ENCODE results near the gene LRRC26. TPM values are rescaled to one million over a fixed set of nuclear protein-coding genes. Genes with fewer than 3 reads are reported as not detected.

LRRC26 gene
- total RNA-seq, 1 donor from 2014 or later = not detected

DNA sequence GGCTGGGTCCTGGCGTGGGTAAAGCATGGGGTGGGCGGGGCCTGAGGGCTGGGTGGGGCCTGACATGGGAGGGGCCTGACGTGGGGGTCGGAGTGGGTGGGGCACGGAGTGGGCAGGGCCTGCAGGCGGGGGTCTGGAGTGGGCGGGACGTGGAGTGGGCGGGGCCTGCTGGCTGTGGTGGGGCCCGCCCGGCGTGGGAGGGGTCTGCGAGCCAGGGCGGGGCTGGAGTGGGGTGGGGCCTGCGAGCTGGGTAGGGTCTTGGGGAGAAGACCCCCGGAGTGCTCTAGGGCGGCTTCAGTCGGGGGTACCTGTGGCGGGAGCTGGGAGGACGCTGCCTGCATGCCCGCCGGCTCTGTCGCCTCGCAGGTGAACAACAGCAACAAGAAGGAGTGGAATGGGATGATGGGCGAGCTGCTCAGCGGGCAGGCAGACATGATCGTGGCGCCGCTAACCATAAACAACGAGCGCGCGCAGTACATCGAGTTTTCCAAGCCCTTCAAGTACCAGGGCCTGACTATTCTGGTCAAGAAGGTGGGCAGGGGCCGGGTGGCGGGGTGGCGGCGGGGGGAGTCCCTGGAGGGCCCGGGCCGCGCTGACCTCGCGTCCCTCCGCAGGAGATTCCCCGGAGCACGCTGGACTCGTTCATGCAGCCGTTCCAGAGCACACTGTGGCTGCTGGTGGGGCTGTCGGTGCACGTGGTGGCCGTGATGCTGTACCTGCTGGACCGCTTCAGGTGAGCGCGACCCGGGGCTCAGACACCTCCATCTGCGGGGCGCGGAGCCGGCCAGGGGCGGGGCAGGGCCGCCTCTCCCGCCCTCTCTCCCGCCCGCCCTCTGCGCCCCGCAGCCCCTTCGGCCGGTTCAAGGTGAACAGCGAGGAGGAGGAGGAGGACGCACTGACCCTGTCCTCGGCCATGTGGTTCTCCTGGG lies 8.0 kb downstream of the LRRC26 start:
- H3K4me1 ChIP-seq = peaks cover 25% of the 10 kb centered on the region
- no peaks in the 10 kb centered on the region for H3K36me3 ChIP-seq
- ATAC-seq = no peak
- peaks cover 97% of the 10 kb centered on the region for H3K27me3 ChIP-seq
- H3K9me3 ChIP-seq = no peaks in the 10 kb centered on the region
- no peak overlapping the region for H3K4me3 ChIP-seq
- H3K27ac ChIP-seq = no peak overlapping the region
- DNase-seq = no peak
- TF ChIP-seq, protein P1, sequence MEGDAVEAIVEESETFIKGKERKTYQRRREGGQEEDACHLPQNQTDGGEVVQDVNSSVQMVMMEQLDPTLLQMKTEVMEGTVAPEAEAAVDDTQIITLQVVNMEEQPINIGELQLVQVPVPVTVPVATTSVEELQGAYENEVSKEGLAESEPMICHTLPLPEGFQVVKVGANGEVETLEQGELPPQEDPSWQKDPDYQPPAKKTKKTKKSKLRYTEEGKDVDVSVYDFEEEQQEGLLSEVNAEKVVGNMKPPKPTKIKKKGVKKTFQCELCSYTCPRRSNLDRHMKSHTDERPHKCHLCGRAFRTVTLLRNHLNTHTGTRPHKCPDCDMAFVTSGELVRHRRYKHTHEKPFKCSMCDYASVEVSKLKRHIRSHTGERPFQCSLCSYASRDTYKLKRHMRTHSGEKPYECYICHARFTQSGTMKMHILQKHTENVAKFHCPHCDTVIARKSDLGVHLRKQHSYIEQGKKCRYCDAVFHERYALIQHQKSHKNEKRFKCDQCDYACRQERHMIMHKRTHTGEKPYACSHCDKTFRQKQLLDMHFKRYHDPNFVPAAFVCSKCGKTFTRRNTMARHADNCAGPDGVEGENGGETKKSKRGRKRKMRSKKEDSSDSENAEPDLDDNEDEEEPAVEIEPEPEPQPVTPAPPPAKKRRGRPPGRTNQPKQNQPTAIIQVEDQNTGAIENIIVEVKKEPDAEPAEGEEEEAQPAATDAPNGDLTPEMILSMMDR (IDR thresholded peaks at IDR 0.05) = no peak
- intact Hi-C loops (cut with DNase I) = no loop called here

DNA sequence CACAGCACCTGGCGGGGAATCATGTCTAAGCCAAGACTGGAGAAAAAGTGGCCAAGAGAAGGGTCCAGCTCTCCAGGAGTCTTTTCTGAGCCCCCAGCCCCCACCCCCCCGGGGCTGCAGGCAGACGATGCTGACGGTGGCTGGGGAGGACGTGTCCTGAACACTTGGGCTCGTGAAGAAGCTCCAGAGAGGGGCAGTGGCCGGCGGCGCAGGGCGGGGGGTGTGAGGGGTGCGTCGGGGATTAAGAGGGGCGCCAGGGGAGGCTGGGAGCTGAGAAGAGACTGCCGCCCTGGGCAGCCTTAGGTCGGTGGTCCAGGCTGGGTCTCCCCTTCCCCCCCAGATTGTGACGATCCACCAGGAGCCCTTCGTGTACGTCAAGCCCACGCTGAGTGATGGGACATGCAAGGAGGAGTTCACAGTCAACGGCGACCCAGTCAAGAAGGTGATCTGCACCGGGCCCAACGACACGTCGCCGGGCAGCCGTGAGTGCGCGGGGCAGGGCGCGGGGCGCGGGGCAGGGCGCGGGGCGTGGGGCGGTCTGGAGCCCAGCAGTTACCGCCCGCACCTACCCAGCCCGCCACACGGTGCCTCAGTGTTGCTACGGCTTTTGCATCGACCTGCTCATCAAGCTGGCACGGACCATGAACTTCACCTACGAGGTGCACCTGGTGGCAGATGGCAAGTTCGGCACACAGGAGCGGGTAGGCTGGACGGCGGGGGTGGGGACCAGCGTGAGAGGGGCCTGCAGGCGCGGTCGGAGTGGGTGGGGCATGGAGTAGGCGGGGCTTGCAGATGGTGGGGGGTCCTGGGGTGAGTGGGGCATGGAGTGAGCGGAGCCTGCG lies 8.9 kb downstream of the LRRC26 start:
- DNase-seq (no peak), ATAC-seq (no peak)
- Histone ChIP-seq H3K36me3 (no peaks in the 10 kb centered on the region), H3K4me1 (peaks cover 25% of the 10 kb centered on the region), H3K9me3 (no peaks in the 10 kb centered on the region), H3K27ac (no peak overlapping the region), H3K27me3 (peaks cover 97% of the 10 kb centered on the region), H3K4me3 (no peak overlapping the region)
- intact Hi-C loops (cut with DNase I) = no loop called here
- TF ChIP-seq, protein P1 (IDR thresholded peaks at IDR 0.05) = no peak

DNA sequence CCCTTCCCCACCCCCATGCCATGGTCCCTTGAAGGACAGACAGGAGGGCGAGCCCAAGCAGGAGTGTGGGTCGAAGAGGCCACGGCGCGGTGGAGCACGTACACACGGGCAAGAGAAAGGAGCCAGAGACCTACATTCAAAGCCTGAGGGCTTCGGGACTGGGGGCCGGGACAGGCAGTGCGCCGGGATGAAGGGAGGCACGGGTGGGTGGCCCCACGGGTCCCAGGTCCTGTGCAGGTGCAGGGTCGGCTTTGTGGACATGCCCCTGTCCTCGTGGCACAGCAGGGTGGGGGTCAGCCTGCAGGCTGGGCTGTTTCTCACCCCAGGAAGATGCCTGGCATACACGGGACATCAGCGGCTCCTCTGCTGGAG lies 9.8 kb downstream of the LRRC26 start:
- no peak for ATAC-seq
- no peak for DNase-seq
- TF ChIP-seq, protein P1 (IDR thresholded peaks at IDR 0.05) = no peak
- no peaks in the 10 kb centered on the region for H3K9me3 ChIP-seq
- peaks cover 97% of the 10 kb centered on the region for H3K27me3 ChIP-seq
- H3K36me3 ChIP-seq = no peaks in the 10 kb centered on the region
- intact Hi-C loops (cut with DNase I) = no loop called here
- no peak overlapping the region for H3K4me3 ChIP-seq
- no peak overlapping the region for H3K27ac ChIP-seq
- H3K4me1 ChIP-seq = peaks cover 25% of the 10 kb centered on the region

GRCh38 chr9:137159105-137160053 lies 10.5 kb downstream of the LRRC26 start:
- no peaks in the 10 kb centered on the region for H3K36me3 ChIP-seq
- H3K4me1 ChIP-seq = peaks cover 25% of the 10 kb centered on the region
- intact Hi-C loops (cut with DNase I) = no loop called here
- ATAC-seq = no peak
- H3K9me3 ChIP-seq = no peaks in the 10 kb centered on the region
- no peak overlapping the region for H3K4me3 ChIP-seq
- no peak overlapping the region for H3K27ac ChIP-seq
- no peak for DNase-seq
- H3K27me3 ChIP-seq = peaks cover 90% of the 10 kb centered on the region
- TF ChIP-seq, protein P1 (IDR thresholded peaks at IDR 0.05) = no peak

DNA sequence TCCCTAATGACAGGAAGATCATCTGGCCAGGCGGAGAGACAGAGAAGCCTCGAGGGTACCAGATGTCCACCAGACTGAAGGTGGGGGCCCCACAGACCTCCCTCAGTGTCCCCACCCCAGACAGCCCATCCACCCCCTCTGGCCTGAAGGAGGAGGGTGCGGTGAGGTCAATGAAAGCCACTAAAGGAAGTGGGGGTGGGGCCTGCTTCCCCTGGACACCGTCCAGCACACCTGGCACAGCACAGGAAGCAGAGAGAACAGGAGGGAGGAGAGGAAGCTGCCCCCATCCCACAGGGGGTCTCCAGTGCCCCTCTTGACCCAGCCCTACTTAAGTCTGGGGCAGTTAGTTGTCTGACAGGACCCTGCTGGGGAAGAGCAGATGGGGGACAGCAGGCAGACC lies 11.2 kb downstream of the LRRC26 start:
- intact Hi-C loops (cut with DNase I) = no loop called here
- peaks cover 83% of the 10 kb centered on the region for H3K27me3 ChIP-seq
- ATAC-seq = no peak

More for the DNA sequence above, 11.2 kb downstream of the LRRC26 start:
- DNase-seq = no peak
- Histone ChIP-seq H3K27ac (no peak overlapping the region), H3K9me3 (no peaks in the 10 kb centered on the region), H3K4me1 (peaks cover 25% of the 10 kb centered on the region), H3K4me3 (no peak overlapping the region), H3K36me3 (no peaks in the 10 kb centered on the region)
- TF ChIP-seq, protein P1 (IDR thresholded peaks at IDR 0.05) = no peak
